HCT116 (cell line): ENCODE results near the gene SDC1.

ENCODE experiments used
- POLR2A ChIP-seq: IDR thresholded peaks from 2 replicates; pipeline ENCODE4 v1.7.0; 2011; ENCODE audit warnings: borderline replicate concordance; ENCODE audit not compliant: insufficient read depth, insufficient read length; ENCODE audit errors: extremely low read depth
- REST ChIP-seq: IDR thresholded peaks from 2 replicates; pipeline ENCODE4 v1.6.1; 2012; ENCODE audit warnings: low read depth
- ZBTB33 ChIP-seq: IDR thresholded peaks from 2 replicates; pipeline ENCODE4 v1.6.1; 2011; ENCODE audit warnings: mild to moderate bottlenecking, low read length, moderate library complexity; ENCODE audit not compliant: insufficient replicate concordance; ENCODE audit errors: extremely low read depth
- TF ChIP-seq, protein P1 (sequence below): IDR thresholded peaks from 2 replicates; pipeline ENCODE4 v1.6.1; 2012
- TF ChIP-seq, protein P2 (sequence below), 3 experiments: fragments of 200-600 bp in 1 of 3; sonication (generic) in 1 of 3; IDR thresholded peaks in 2 of 3; conservative IDR thresholded peaks in 1 of 3; 2 replicates each; pipeline ENCODE4 v1.5.1; 2012 to 2017; ENCODE audit warnings: low read depth in 2 of 3, low read length in 2 of 3, antibody characterized with exemption in 1 of 3, borderline replicate concordance in 1 of 3, control low read depth in 1 of 3, mild to moderate bottlenecking in 1 of 3, mixed read lengths in 1 of 3, mixed run types in 1 of 3, moderate library complexity in 1 of 3; ENCODE audit not compliant: insufficient read depth in 1 of 3

GRCh38 chr2:20214566-20215182 lies 10.3 kb downstream of the SDC1 start:
- no peak for TF ChIP-seq REST
- TF ChIP-seq POLR2A, result no peak
- TF ChIP-seq, protein P1, sequence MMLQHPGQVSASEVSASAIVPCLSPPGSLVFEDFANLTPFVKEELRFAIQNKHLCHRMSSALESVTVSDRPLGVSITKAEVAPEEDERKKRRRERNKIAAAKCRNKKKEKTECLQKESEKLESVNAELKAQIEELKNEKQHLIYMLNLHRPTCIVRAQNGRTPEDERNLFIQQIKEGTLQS, result no peak
- TF ChIP-seq, protein P2, sequence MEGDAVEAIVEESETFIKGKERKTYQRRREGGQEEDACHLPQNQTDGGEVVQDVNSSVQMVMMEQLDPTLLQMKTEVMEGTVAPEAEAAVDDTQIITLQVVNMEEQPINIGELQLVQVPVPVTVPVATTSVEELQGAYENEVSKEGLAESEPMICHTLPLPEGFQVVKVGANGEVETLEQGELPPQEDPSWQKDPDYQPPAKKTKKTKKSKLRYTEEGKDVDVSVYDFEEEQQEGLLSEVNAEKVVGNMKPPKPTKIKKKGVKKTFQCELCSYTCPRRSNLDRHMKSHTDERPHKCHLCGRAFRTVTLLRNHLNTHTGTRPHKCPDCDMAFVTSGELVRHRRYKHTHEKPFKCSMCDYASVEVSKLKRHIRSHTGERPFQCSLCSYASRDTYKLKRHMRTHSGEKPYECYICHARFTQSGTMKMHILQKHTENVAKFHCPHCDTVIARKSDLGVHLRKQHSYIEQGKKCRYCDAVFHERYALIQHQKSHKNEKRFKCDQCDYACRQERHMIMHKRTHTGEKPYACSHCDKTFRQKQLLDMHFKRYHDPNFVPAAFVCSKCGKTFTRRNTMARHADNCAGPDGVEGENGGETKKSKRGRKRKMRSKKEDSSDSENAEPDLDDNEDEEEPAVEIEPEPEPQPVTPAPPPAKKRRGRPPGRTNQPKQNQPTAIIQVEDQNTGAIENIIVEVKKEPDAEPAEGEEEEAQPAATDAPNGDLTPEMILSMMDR (IDR thresholded peaks at IDR 0.05 in 2 of 3, conservative IDR thresholded peaks at IDR 0.05 in 1 of 3; ENCODE audit: borderline replicate concordance in 1 of 3, insufficient read depth in 1 of 3, low read depth in 2 of 3, low read length in 2 of 3), result no peak
- TF ChIP-seq ZBTB33, result no peak
